ENCODE data around the gene PTPRA.

DNA sequence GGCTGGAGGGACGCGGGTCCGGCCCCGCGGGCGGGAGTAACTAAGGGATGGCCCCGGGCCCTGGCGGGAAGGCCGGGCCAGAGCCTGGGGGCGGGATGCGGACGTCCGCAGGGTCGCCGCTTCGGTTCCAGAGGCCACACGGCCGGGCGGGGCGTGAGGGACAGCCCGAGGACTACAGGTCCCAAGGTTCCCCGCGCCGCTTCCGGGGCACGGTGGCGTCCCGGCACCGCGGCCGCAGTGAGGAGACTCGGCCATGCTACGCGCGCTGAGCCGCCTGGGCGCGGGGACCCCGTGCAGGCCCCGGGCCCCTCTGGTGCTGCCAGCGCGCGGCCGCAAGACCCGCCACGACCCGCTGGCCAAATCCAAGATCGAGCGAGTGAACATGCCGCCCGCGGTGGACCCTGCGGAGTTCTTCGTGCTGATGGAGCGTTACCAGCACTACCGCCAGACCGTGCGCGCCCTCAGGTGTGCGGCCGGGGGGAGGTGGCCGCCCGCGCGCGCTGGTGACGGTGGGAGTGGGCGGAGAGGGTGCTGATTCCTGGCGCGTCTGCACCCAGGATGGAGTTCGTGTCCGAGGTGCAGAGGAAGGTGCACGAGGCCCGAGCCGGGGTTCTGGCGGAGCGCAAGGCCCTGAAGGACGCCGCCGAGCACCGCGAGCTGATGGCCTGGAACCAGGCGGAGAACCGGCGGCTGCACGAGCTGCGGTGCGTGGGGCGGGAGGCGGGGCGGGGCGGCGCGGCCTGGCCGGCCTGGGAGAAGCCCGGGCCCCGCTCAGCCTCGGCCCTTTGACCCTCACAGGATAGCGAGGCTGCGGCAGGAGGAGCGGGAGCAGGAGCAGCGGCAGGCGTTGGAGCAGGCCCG, 172.8 kb downstream of the PTPRA start, which contains the start of gene MRPS26:
- TF ChIP-seq, protein P1, sequence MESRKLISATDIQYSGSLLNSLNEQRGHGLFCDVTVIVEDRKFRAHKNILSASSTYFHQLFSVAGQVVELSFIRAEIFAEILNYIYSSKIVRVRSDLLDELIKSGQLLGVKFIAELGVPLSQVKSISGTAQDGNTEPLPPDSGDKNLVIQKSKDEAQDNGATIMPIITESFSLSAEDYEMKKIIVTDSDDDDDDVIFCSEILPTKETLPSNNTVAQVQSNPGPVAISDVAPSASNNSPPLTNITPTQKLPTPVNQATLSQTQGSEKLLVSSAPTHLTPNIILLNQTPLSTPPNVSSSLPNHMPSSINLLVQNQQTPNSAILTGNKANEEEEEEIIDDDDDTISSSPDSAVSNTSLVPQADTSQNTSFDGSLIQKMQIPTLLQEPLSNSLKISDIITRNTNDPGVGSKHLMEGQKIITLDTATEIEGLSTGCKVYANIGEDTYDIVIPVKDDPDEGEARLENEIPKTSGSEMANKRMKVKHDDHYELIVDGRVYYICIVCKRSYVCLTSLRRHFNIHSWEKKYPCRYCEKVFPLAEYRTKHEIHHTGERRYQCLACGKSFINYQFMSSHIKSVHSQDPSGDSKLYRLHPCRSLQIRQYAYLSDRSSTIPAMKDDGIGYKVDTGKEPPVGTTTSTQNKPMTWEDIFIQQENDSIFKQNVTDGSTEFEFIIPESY (IDR thresholded peaks at IDR 0.05): no peak
- TF ChIP-seq, protein P2, sequence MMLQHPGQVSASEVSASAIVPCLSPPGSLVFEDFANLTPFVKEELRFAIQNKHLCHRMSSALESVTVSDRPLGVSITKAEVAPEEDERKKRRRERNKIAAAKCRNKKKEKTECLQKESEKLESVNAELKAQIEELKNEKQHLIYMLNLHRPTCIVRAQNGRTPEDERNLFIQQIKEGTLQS (IDR thresholded peaks at IDR 0.05): no peak
- TF ChIP-seq, protein P3, sequence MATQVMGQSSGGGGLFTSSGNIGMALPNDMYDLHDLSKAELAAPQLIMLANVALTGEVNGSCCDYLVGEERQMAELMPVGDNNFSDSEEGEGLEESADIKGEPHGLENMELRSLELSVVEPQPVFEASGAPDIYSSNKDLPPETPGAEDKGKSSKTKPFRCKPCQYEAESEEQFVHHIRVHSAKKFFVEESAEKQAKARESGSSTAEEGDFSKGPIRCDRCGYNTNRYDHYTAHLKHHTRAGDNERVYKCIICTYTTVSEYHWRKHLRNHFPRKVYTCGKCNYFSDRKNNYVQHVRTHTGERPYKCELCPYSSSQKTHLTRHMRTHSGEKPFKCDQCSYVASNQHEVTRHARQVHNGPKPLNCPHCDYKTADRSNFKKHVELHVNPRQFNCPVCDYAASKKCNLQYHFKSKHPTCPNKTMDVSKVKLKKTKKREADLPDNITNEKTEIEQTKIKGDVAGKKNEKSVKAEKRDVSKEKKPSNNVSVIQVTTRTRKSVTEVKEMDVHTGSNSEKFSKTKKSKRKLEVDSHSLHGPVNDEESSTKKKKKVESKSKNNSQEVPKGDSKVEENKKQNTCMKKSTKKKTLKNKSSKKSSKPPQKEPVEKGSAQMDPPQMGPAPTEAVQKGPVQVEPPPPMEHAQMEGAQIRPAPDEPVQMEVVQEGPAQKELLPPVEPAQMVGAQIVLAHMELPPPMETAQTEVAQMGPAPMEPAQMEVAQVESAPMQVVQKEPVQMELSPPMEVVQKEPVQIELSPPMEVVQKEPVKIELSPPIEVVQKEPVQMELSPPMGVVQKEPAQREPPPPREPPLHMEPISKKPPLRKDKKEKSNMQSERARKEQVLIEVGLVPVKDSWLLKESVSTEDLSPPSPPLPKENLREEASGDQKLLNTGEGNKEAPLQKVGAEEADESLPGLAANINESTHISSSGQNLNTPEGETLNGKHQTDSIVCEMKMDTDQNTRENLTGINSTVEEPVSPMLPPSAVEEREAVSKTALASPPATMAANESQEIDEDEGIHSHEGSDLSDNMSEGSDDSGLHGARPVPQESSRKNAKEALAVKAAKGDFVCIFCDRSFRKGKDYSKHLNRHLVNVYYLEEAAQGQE (IDR thresholded peaks at IDR 0.05): peak; percentile 18
- TF ChIP-seq, protein P4, sequence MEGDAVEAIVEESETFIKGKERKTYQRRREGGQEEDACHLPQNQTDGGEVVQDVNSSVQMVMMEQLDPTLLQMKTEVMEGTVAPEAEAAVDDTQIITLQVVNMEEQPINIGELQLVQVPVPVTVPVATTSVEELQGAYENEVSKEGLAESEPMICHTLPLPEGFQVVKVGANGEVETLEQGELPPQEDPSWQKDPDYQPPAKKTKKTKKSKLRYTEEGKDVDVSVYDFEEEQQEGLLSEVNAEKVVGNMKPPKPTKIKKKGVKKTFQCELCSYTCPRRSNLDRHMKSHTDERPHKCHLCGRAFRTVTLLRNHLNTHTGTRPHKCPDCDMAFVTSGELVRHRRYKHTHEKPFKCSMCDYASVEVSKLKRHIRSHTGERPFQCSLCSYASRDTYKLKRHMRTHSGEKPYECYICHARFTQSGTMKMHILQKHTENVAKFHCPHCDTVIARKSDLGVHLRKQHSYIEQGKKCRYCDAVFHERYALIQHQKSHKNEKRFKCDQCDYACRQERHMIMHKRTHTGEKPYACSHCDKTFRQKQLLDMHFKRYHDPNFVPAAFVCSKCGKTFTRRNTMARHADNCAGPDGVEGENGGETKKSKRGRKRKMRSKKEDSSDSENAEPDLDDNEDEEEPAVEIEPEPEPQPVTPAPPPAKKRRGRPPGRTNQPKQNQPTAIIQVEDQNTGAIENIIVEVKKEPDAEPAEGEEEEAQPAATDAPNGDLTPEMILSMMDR (IDR thresholded peaks at IDR 0.05; ENCODE audit: low read depth, low read length, missing input control): no peak
- TF ChIP-seq YY1 (IDR thresholded peaks at IDR 0.05) (no peak), GABPA (IDR thresholded peaks at IDR 0.05 in 1 of 2, conservative IDR thresholded peaks at IDR 0.05 in 1 of 2) (peak in 1 of 2 donors; percentile 76)
